Mucosa of descending colon (tissue), 3 donors: ENCODE measurements around the gene BMP4. TPM values are rescaled to one million over a fixed set of nuclear protein-coding genes. Genes with fewer than 3 reads are reported as not detected.
"Not testable (repeated sequence)": the region's sequence is repeated elsewhere in the genome, so short reads cannot be mapped to it uniquely, and the experiment has no call there.

Experiments used
- ATAC-seq: fragments of 200-7000 bp; cut with Tn5 transposase; one replicate; pipeline ENCODE4 v1.9.1; 2020; ENCODE audit warnings: mild to moderate bottlenecking, moderate library complexity
- DNase-seq, 3 donors: peaks; one replicate each; pipeline ENCODE4 v3.0.0-alpha.2; 2020
- H3K36me3 ChIP-seq: fragments of 200-600 bp; one replicate; pipeline ENCODE4 v1.8.0; 2021; ENCODE audit warnings: low read depth, mild to moderate bottlenecking
- H3K4me1 ChIP-seq: fragments of 200-600 bp; one replicate; pipeline ENCODE4 v1.8.0; 2021; ENCODE audit warnings: low read depth, mild to moderate bottlenecking
- H3K4me3 ChIP-seq: fragments of 200-600 bp; one replicate; pipeline ENCODE4 v1.8.0; 2021; ENCODE audit warnings: mild to moderate bottlenecking
- H3K9me3 ChIP-seq: fragments of 200-600 bp; one replicate; pipeline ENCODE4 v1.8.0; 2021; ENCODE audit warnings: mild to moderate bottlenecking
- intact Hi-C, 2 donors: fragments of 100-400 bp; cut with DNase I in 1 of 2; cut with micrococcal nuclease in 1 of 2; formaldehyde crosslinking; loops; one replicate each; pipeline versions ENCODE4 v1.11.0 to v1.11.1; 2022; cut with DNase I, micrococcal nuclease
- total RNA-seq, 3 donors: library from RNA; stranded (reverse); fragmentation: NEBNext Ultra II Directional in 2 of 3; extraction: Animal tissue kit (Norgen Biotek cat#: 25700) in 2 of 3; gene quantifications; one replicate each; pipeline versions ENCODE4 v1.2.1 to v1.2.4, GENCODE V29; 2021 to 2023
- TF ChIP-seq, protein P1 (sequence below): fragments of 200-600 bp; IDR thresholded peaks from one replicate; pipeline ENCODE4 v1.8.0; 2022; ENCODE audit warnings: antibody characterized with exemption, mild to moderate bottlenecking
- donor health status: DM: no; HTN: no; CAD: no; lungs with moderate emphysema.
- donor health status: DM: no; HTN: no; CAD: no.
- donor health status: DM: no; HTN: yes; CAD: no.

The BMP4 gene
- total RNA-seq, 3 donors from 2014 or later = 8.1 to 16.0 (median 15.6) TPM

DNA sequence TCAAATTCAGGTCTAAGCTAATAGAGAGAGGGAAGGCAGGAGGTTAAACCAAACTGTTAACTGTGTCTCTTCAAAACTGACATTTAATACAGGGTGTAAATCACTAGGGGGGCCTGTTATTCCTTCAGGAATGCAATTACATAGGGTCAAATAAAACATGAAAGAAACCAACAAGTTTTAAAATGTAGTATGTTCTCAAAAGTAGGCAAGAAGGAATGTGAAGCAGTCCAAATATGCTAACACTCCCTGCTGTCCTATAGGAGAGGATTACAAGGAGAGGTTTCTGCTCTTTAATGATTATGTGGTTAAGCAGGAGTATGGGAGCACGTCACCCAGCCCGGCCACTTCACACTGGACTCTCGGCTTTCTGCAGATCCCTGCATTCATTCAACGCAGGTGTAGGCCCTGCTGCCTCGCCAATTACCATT lies 42.5 kb upstream of the BMP4 start:
- Histone ChIP-seq H3K36me3 (no peaks in the 10 kb centered on the region), H3K4me1 (no peaks in the 10 kb centered on the region), H3K4me3 (no peak overlapping the region), H3K9me3 (no peaks in the 10 kb centered on the region)
- ATAC-seq (no peak), DNase-seq (no peak)
- intact Hi-C loops = no loop called here
- TF ChIP-seq, protein P1, sequence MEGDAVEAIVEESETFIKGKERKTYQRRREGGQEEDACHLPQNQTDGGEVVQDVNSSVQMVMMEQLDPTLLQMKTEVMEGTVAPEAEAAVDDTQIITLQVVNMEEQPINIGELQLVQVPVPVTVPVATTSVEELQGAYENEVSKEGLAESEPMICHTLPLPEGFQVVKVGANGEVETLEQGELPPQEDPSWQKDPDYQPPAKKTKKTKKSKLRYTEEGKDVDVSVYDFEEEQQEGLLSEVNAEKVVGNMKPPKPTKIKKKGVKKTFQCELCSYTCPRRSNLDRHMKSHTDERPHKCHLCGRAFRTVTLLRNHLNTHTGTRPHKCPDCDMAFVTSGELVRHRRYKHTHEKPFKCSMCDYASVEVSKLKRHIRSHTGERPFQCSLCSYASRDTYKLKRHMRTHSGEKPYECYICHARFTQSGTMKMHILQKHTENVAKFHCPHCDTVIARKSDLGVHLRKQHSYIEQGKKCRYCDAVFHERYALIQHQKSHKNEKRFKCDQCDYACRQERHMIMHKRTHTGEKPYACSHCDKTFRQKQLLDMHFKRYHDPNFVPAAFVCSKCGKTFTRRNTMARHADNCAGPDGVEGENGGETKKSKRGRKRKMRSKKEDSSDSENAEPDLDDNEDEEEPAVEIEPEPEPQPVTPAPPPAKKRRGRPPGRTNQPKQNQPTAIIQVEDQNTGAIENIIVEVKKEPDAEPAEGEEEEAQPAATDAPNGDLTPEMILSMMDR = no peak

DNA sequence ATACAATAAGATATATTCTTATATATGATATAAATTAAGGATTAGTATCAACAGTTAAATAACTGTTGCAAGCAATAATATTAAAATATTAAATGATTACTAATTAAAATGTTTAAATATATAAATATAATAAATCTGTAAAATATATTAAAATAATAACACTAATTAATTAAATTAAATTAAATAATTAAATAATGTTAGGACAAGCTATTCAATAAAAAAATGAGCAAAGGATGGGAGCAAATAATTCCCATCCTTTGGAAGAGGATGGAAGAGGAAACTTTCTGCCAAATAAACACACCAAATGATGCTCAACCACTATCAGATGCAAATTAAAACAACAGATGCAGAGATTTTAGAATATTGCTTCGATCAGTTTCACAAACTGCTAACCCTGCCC lies 39.4 kb upstream of the BMP4 start:
- Histone ChIP-seq H3K9me3 (no peaks in the 10 kb centered on the region), H3K4me3 (no peak overlapping the region), H3K36me3 (no peaks in the 10 kb centered on the region), H3K4me1 (no peaks in the 10 kb centered on the region)
- TF ChIP-seq, protein P1 = no peak
- intact Hi-C loops = no loop called here
- DNase-seq (no peak), ATAC-seq (no peak)

DNA sequence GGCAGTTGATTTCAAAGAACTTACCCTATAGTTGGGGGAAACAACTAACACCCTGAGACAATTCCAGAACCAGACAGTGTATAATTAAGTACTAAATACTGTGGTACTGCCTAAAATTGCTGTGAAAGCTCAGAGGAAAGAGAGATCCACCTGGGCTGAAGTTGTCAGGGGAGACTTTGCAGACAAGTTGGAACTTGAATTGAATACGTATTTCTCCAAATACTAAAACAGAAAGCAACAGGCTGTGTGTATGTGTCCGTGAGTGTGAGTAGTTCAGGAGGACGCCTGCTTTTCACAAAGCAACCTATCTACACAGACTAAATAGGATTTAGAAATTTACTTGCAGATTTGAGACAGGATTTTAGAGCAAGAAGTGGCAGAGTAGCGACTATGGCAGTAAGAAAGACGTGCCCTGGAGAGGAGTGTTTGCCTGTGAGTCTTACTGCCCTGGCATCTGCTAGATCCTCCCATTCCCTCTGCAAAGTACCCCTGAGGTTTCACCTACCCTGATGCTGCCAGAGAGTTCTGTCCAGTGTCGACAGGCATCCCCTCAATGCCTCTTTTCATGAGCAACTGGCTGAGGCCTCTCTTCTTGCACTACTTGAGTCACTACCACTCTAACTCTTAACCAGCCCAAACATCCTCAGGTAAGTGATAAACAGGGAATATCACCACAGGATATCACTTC lies 37.4 kb upstream of the BMP4 start:
- intact Hi-C loops = no loop called here
- Histone ChIP-seq H3K36me3 (no peaks in the 10 kb centered on the region), H3K9me3 (no peaks in the 10 kb centered on the region), H3K4me1 (no peaks in the 10 kb centered on the region), H3K4me3 (no peak overlapping the region)
- TF ChIP-seq, protein P1 = no peak
- DNase-seq = no peak
- ATAC-seq = no peak

DNA sequence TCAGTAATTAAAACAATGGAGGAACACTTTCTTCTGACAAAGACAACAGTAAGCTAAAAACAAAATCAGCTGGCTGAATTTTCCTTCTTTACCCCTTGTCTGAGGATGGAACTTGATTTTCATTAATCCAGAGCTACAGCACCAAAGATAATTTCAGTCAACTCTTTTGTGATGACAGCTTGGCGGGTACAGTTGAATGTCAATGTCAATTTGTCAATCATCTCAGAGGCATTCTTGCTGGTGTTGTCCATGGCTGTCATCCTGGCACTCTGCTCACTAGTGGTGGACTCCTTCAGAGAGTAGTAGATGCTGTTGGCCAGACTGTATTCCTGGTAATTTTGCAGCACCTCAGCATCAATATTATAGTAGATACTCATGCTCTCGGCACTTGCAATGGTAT lies 34.4 kb upstream of the BMP4 start:
- no peaks in the 10 kb centered on the region for H3K9me3 ChIP-seq
- H3K36me3 ChIP-seq = no peaks in the 10 kb centered on the region
- no peak overlapping the region for H3K4me3 ChIP-seq
- ATAC-seq (no peak), DNase-seq (no peak)
- intact Hi-C loops = no loop called here
- TF ChIP-seq, protein P1 = no peak
- H3K4me1 ChIP-seq = no peaks in the 10 kb centered on the region

DNA sequence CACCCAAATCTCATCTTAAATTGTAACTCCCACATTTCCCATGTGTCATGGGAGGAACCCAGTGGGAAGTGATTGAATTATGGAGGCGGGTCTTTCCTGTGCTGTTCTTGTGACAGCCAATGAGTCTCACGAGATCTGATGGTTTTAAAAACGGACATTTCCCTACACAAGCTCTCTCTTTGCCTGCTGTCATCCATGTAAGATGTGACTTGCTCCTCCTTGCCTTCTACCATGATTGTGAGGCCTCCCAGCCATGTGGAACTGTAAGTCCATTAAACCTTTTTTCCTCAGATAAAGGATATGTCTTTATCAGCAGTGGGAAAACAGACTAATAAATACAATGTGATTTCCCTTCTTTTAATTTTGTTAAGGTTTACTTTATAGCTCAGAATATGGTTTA lies 30.1 kb upstream of the BMP4 start:
- intact Hi-C loops, H3K4me1 ChIP-seq, ATAC-seq: not testable (repeated sequence)

DNA sequence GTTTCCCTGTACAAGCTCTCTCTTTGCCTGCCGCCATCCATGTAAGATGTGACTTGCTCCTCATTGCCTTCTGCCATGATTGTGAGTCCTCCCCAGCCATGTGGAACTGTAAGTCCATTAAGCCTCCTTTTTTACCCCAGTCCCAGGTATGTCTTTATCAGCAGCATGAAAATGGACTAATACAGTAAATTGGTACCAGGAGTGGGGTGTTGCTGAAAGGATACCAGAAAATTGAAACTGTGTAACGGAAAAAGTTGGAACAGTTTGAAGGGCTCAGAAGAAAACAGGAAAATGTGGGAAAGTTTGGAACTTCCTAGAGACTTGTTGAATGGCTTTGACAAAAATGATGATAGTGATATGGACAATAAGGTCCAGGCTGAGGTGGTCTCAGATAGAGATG lies 28.3 kb upstream of the BMP4 start:
- H3K4me1 ChIP-seq, H3K4me3 ChIP-seq, intact Hi-C loops, ATAC-seq, H3K36me3 ChIP-seq, DNase-seq: not testable (repeated sequence)
- peaks cover 12% of the 10 kb centered on the region for H3K9me3 ChIP-seq

More for the DNA sequence above, 30.1 kb upstream of the BMP4 start:
- H3K9me3 ChIP-seq = peaks cover 12% of the 10 kb centered on the region
- H3K36me3 ChIP-seq, DNase-seq, H3K4me3 ChIP-seq: not testable (repeated sequence)

DNA sequence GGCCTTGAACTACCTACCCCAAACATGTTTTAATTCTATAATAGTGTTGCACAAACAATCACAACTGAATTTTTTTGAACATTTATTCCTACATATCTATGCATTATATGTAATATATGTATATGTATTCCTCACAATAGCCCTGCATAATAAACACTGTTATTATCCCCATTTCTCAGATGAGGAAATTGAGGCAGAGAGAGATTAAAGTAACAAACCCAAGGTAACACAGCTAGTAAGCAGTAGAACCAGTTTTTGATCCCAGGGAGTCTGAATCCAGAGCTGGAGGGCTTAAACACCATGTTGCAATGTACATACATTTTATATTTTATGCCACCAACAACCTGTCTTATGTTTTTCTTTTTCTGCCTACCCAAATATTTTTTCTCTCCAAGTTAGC lies 26.5 kb upstream of the BMP4 start:
- ATAC-seq = no peak
- Histone ChIP-seq H3K36me3 (no peaks in the 10 kb centered on the region), H3K9me3 (peaks cover 12% of the 10 kb centered on the region), H3K4me1 (no peaks in the 10 kb centered on the region), H3K4me3 (no peak overlapping the region)
- intact Hi-C loops = no loop called here
- TF ChIP-seq, protein P1 = no peak
- DNase-seq = no peak
